GM04504 (cell line): ENCODE measurements around the gene SLC6A16.
"Not testable (repeated sequence)": the region's sequence is repeated elsewhere in the genome, so short reads cannot be mapped to it uniquely, and the experiment has no call there.

Source experiments
- DNase-seq: peaks from one replicate; pipeline ENCODE4 v3.0.0-alpha.2; 2012; ENCODE audit warnings: low read depth

The SLC6A16 gene

DNA sequence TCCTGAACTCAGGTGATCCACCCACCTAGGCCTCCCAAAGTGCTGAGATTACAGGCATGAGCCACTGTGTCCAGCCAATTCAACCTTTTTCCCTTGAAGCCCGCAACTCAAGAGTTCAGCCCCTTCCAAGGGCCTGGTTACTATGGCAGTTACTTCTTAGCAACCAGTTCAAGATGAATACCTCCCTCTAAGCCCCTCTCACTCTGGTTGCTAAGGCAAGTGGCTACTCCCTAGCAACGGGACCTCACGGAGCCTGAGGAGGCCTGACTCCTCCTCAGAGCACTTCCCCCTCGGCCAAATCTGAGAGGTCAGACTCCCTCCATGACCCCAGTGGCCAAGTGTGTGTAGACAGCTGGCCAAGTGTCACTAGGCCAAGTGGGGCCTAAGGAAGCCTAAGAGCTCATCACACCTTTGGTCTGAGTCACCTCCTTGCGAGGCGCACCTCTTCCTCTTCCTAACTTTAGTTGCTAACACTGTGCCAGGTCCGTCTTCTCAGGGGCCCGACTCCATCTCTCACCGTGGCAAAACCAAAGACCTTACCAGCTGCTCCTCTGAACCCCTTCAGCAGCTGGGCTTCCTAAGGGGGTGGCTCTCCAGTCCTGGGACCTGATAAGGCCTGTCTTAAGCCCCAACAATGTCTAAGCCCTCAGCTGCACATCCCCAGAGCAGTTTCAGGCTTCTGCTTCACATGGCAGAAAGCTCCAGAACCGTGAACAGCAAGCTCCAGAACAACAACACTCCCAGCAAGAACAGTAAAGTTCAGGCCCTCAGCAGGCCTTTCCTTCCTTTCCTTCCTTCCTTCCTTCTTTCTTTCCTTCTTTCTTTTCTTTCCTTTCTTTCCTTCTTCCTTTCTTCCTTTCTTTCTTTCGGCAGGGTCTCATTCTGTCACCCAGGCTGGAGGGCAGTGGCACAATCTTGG is 19.8 kb upstream of the SLC6A16 start:
- no peak for DNase-seq

DNA sequence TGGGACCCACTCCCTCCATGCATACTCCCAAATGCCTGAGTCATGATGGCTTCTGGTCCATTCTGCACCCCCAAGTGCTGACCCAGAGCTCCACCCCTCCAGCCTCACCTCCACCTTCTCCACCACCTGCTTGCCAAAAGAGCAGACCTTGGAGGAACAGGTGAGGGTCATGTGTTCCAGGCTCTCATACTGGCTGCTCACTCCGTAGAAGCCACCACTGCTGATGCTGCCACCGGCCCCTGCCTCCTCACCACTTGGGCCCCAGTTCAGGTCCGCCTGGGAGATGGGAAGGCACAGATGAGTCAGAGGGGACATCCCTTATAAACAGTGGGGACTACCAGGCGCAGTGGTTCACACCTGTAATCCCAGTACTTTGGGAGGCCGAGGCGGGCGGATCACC is 18.1 kb upstream of the SLC6A16 start:
- DNase-seq, result no peak

DNA sequence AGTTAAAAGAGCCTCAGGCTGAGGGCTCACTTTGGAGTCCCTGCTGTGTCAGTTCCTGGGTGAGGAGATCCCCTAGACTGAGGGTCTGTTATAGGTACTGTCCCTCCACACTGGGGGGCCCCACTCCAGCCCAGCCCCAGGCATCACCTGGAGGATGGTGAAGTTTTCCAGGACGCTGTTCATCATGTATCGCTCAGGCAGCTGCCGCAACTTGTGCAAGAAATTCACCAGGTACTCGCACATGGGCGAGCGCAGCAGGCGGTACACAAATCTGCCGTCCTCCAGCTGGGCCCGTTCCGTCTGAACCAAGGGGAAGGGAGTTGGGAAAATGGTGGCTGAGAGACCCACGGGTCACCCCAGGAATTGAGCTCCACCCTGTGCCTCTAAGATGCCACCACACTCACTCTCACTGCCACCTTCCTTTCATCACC is 17.3 kb upstream of the SLC6A16 start:
- DNase-seq, result no peak

DNA sequence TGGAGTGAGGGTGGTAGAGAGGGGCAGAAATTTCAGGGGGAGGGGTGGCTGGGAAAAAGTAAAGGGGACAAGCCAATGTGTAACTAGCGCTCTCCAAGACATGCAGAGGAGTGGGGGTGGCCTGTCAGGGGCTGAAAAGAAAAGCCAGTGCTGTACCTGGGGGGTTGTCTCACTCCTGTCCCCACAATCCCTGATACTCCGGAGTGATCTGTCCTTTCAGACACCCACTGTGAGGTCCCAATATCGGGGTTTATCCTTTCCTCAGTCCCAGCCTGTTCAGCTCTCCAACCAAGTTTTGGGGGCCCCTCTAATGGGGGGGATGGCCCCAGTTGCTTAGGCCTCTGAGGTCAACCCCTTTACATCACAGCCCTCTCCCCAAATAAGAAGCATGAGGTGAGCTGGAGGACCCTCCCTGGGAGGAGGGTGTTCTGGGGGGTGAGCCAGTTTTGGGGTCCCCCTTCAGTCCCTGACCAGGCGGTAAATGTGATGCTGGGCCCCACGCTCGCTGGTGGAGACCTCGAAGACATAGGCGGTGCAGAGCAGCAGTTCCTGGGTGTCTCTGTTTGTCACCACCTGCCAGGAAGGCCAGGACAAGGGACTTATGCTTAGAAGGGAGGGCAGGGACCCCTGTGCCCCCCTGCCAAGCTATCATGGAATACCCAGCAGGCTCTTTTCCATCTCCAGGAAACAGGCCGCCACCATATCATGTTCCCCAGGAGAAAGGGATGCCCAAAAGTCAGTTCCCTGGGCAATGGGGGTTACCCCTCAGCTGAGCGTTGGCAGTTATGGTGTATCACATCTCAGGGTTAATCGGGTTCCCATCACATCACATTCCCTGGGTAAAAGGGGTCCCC is 16.1 kb upstream of the SLC6A16 start:
- no peak for DNase-seq

DNA sequence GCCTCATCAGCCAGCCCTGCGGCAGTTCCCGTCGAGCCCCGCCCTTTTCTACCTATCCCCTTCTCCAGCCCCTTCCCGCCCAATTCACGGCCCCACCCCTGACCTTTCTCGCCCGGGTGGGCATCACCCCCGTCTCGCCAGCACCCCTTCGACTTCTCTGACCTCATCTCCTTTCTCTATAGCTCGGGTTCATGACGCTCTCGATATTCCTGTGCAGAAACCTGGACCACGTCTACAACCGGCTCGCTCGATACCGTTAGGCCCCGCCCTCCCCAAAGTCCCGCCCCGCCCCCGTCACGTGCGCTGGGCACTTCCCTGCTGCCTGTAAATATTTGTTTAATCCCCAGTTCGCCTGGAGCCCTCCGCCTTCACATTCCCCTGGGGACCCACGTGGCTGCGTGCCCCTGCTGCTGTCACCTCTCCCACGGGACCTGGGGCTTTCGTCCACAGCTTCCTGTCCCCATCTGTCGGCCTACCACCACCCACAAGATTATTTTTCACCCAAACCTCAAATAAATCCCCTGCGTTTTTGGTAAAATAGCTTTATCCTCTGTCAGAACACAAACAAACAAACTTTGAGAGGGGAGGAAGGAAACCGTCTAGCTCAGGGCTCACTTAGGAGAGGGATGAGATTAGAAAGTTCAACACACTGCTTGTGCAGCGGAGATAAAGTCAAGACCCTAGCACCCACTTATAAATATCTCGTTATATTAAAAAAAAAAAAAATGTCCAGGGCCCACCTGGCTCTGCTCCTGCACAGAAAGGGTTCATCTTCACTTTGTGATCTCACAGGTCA is 15.3 kb upstream of the SLC6A16 start:
- no peak for DNase-seq

DNA sequence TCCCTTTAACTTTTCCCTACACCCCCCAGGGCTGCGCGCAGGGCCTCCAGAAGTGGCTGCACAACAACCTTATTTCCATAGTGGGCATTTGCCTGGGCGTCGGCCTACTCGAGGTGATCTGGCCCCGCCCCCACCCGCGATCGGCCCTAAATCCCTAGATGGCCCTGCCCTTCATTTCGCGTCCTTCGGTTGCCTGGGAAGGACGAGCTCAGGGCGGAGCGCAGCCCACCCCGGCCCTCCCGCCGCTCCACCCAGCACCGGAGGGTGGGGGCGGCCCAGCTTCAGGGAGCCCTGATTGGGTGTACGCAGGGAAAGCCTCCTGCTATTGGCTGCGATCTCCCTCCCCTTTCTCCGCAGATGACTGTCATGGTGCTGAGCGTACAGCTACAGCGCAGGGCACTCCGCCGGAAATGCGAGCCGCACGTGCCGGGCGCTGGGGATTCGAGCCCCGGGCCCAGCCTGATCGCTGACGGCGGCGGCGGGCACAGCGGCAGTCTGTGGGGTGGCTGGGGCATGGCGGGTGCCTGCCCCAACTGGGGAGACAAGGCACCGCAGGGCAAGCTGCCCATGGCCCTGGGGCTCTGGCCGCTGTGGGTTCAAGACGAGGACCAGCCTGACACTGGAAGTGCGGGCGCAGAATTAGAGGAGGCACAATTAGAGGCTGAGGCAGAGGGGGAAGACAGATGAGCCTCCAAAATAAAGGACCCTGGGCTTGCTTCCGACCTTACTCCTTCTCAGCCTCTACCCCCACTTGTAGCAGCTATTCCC is 14.5 kb upstream of the SLC6A16 start:
- DNase-seq, result peak; percentile 43

DNA sequence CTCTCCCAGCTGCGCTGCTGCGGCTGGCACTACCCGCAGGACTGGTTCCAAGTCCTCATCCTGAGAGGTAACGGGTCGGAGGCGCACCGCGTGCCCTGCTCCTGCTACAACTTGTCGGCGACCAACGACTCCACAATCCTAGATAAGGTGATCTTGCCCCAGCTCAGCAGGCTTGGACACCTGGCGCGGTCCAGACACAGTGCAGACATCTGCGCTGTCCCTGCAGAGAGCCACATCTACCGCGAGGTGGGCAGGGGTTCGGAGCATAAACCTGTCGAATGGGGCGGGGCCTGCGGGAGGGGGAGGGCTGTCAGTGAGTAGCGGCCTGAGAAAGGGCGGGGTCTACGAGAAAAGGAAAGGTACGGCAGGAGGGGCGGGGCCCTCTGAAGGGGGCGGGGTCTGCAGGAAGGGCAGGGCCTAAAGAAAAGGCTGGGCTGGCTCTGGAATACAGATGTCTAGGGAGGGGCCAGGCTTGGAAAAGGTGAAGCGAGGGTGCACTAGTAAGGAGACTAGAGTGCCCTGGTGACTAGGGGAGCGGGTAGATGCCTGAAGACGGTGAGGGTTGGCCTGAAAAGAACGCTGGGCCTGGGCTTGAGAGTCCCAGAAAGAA is 13.8 kb upstream of the SLC6A16 start:
- DNase-seq, result no peak

DNA sequence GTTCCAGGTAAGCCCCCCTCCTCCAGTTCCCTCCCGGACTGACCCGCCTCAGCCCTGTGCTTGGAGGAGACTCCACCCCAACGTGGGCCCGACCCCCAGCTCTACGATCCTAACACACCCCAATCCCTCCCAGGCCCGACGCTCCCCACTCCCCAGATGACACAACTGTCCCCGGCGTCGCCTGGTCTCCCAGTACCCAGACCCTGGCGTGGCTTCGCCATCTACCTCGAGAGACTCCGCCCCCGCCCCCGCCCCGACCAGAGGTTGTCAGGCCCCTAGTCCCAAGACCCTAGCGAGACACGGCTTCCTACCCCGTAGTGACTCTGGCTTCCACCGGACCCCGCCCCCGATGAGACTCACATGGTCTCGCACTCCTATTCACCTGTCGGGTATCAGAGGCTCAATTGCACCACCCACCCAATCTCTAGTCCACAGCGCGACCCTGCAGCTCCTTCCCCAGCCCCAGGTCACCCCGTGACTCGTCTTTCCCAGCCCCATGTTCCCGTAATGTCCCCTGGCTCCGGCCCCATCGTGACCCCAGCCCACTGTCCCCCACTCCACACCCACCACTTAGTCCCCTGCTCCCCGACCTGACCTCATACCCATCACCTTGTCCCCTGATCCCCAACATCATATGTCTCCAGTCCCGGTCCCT is 13.2 kb upstream of the SLC6A16 start:
- DNase-seq, result no peak

DNA sequence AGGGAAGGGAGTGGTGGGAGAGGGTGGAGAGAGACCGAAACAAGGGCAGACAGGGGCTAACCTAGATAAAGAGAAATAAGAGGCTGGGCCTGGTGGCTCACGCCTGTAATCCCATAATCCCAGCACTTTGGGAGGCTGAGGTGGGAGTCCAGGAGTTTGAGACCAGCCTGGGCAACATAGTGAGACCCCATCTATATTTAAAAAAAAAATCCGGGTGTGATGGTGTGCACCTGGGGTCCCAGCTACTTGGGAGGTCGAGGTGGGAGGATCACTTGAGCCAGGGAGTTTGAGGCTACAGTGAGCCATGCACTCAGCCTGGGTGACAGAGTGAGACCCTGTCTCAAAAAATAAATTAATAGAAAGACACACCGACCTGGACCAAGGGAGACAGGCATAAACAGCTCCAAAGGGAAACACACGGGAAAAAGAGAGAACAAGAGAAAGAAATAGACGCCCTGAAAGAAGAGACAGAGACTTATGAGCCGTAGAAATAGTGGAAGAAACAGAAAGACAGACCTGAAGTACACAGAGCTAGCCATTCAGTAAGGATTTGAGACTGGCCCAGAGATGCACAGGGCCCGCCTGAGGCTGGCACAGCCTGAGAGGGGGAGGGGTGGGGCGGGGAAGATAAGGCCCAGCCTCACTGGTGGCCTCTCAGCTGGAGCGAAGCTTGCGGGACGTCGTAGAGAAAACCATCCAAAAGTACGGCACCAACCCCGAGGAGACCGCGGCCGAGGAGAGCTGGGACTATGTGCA is 12.5 kb upstream of the SLC6A16 start:
- no peak for DNase-seq

DNA sequence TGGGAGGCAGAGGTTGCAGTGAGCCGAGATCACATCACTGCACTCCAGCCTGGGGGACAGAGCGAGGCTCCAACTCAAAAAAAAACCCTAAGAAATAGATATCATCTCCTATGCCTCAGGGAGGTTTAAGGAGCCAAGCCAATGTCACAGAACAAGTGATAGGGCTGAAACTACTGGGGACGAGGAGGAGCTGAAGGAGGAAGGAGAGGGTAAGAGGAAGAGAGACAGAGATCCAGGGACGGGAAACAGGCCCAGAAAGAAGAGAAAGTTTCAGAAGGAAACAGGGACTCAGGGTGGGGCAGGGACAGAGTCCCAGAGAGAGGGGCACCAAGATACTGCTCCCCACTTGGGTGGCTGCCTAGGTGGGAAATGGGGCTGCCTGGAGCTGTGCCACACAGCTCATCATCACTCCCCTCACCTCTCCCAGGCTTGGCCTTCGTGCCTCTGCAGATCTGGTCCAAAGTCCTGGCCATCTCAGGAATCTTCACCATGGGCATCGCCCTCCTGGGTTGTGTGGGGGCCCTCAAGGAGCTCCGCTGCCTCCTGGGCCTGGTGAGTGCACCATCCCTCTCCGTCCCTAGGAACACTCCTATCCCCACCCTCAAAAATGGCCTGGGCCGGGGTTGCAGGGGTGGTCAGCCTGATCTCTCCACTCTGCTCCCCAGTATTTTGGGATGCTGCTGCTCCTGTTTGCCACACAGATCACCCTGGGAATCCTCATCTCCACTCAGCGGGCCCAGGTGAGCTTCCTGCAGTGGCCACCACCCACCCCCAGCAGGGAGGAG is 11.7 kb upstream of the SLC6A16 start:
- no peak for DNase-seq

DNA sequence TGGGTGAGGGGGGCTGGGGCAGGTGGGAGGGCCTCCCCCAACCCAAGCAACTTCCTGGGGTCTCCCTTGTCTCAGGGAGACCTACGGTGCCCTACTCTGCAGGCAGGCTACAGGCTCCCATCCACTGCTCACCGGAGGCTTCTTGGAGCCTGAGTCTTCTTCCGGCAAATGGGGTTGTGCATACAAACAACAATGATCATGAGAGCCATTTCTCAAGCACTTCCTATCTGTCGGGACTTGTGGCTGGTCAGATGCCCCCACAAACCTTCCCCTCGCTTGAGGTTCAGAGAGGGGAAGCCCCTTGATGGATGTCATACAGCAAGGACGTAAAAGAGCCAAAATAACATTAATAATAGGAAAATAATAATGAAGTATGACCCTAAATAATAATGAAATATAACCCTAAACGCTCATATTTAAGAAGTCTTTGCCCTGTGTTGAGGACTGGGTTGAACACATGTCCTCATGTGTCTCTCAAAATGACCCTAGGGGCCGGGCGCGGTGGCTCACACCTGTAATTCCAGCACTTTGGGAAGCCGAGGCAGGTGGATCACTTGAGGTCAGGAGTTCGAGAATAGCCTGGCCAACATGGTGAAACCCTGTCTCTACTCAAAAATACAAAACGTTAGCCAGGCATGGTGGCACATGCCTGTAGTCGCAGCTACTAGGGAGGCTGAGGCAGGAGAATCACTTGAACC is 10.9 kb upstream of the SLC6A16 start:
- DNase-seq, result no peak

DNA sequence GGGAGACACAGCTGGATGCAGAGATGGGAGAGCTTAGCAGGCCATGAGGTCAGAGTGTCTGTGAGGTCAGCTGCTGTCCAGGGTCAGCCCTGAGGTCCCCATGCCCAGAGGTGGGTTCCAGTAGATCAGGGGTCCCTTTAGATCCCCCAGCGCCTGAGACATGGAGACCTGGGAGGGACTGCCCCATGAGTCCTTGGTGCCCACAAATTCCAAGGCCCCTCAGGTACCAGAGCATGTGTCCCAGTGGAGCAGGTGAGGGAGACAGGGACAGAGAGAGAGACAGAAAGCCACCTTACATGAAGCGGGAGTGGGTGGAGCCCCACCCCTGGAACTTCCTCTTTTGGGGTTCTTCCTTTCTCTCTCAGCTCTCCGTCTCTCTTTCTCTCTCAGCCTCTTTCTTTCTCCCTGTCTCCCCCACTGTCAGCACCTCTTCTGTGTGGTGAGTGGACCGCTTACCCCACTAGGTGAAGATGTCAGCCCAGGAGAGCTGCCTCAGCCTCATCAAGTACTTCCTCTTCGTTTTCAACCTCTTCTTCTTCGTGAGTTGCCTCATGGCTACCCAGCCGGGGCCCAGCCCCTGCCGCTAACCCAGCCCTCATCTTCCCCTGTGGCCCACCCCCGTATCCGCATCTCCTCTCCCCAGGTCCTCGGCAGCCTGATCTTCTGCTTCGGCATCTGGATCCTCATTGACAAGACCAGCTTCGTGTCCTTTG is 10.2 kb upstream of the SLC6A16 start, which contains the start of gene CD37:
TSS of gene CD37 (plus strand) at position 336 of the 713 bp plus-strand sequence. CDS start at position 471, 135 bp downstream.
- DNase-seq, result no peak

DNA sequence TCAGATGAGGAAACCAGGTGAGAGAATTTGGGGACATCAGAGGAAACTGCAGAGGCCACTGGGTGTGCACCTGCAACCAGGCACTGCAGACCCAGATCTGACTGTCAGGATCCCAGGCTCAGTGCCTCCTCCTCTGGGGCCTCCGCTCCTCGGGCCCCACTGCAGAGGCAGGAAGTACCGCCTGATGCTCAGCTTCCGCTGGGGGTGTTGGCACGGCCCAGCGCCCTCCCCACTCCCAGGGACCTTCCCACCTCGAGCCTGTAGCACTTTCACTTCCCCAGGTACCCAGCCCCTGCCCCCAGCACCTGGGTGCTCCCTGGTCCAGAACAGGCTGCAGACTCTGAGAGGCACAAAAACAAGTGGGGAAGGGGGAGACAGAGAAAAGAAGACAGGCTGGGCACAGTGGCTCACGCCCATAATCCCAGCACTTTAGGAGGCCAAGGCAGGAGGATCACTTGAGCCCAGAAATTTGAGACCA is 8.9 kb upstream of the SLC6A16 start:
- no peak for DNase-seq

DNA sequence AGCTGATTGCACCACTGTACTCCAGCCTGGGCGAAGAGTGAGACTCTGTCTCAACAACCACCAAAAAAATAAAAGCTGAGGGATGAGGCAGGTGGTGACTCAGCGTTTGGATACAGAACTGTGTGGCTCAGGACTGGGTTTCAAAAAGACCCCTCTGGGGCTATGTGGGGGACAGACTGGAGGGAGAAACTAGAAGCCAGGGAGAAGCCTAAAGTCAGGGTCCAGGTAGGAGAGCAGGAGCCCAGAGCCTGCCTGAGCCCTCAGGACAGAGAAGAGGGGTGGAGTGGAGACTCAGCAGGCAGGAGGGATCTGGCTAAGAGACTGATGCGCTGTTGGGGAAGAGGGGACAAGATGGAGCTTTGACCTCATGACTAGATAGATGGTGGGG is 8.4 kb upstream of the SLC6A16 start:
- no peak for DNase-seq

DNA sequence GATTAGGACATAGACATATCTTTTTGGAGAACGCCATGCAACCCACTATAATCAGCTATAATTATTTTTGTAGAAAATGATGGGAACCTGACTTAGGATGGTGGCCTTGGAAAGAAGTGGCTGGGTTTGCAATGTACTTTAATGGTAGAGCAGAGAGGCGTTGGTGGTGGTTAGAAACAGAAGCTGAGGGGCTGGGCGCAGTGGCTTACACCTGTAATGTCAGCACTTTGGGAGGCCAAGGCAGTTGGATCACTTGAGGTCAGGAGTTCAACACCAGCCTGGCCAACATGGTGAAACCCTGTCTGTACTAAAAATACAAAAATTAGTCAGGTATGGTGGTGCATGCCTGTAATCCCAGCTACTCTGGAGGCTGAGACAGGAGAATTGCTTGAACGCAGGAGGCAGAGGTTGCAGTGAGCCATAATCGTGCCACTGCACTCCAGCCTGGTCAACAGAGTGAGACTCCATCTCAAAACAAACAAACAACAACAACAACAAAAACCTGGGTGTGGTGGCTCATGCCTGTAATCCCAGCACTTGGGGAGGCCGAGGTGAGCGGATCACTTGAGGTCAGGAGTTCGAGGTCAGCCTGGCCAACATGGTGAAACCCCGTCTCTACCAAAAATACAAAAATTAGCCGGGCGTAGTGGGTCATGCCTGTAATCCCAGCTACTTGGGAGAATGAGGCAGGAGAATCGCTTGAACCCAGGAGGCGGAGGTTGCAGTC is 7.9 kb upstream of the SLC6A16 start:
- not testable (repeated sequence) for DNase-seq

DNA sequence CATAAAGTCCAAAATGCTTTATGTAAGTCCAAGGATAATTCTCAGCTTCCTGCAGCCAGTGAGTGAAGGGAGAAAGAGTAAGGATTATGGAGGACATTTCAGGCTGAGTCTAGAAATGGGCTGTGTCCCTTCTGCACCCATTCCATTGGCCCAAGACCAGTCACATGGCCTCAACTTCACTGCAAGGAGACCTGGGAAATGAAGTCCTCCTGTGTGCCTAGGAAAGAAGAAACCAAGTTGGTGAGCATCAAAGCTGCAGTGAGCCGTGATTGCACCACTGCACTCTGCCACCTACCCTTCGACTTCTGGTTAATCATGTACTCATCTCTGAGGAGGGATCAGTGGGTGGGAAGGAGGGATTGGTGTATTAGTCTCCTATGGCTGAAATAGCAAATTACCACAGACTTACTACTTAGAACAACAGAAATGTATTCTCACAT is 6.6 kb upstream of the SLC6A16 start:
- DNase-seq, result no peak

DNA sequence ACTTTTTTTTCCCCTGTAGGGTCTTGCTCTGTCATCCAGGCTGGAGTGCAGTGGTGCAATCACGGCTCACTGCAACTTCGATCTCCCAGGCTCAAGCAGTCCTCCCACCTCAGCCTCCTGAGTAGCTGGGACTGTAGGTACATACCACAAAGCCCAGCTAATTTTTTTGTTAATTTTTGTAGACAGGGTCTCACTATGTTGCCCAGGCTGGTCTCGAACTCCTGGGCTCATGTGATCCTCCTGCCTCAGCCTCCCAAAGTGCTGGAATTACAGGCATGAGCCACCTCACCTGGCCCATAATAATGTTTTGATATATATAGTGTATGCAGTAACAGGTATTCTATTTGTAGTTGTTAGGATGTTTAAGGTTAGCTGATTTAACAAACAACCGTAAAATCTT is 6.2 kb upstream of the SLC6A16 start:
- not testable (repeated sequence) for DNase-seq
